ENCODE data around the gene ARHGAP31.

DNA sequence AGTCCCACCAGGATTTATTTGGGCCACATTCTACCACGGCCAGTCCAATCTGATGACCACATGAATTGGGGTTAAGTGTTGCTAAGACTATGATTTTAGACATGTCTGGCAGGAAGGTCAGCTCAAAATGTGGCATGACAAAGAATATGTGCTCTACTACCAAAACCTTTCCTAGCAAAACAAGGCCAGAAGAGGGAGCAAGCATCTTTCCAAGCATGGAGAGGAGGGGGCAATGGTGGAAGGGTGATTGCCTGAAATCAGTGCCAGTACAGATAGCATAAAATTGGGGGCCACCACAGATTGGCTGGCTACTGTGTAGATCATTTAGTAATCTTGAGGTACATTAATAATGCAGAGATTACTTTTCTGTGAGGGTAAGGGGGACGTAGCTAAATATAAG, 126.0 kb downstream of the ARHGAP31 start:
- TF ChIP-seq, protein P1, sequence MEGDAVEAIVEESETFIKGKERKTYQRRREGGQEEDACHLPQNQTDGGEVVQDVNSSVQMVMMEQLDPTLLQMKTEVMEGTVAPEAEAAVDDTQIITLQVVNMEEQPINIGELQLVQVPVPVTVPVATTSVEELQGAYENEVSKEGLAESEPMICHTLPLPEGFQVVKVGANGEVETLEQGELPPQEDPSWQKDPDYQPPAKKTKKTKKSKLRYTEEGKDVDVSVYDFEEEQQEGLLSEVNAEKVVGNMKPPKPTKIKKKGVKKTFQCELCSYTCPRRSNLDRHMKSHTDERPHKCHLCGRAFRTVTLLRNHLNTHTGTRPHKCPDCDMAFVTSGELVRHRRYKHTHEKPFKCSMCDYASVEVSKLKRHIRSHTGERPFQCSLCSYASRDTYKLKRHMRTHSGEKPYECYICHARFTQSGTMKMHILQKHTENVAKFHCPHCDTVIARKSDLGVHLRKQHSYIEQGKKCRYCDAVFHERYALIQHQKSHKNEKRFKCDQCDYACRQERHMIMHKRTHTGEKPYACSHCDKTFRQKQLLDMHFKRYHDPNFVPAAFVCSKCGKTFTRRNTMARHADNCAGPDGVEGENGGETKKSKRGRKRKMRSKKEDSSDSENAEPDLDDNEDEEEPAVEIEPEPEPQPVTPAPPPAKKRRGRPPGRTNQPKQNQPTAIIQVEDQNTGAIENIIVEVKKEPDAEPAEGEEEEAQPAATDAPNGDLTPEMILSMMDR (IDR thresholded peaks at IDR 0.05; ENCODE audit: insufficient read depth, low read length): no peak
- no peak for TF ChIP-seq POLR2AphosphoS5 (IDR thresholded peaks at IDR 0.05; ENCODE audit: low read depth)
- TF ChIP-seq, protein P2, sequence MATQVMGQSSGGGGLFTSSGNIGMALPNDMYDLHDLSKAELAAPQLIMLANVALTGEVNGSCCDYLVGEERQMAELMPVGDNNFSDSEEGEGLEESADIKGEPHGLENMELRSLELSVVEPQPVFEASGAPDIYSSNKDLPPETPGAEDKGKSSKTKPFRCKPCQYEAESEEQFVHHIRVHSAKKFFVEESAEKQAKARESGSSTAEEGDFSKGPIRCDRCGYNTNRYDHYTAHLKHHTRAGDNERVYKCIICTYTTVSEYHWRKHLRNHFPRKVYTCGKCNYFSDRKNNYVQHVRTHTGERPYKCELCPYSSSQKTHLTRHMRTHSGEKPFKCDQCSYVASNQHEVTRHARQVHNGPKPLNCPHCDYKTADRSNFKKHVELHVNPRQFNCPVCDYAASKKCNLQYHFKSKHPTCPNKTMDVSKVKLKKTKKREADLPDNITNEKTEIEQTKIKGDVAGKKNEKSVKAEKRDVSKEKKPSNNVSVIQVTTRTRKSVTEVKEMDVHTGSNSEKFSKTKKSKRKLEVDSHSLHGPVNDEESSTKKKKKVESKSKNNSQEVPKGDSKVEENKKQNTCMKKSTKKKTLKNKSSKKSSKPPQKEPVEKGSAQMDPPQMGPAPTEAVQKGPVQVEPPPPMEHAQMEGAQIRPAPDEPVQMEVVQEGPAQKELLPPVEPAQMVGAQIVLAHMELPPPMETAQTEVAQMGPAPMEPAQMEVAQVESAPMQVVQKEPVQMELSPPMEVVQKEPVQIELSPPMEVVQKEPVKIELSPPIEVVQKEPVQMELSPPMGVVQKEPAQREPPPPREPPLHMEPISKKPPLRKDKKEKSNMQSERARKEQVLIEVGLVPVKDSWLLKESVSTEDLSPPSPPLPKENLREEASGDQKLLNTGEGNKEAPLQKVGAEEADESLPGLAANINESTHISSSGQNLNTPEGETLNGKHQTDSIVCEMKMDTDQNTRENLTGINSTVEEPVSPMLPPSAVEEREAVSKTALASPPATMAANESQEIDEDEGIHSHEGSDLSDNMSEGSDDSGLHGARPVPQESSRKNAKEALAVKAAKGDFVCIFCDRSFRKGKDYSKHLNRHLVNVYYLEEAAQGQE (IDR thresholded peaks at IDR 0.05; ENCODE audit: insufficient replicate concordance, low read depth): no peak
